Measurements from ENCODE around the gene EXOG. TPM values are rescaled to one million over a fixed set of nuclear protein-coding genes. Genes with fewer than 3 reads are reported as not detected.

EXOG gene
- total and polyA plus RNA-seq, 4 donors: 3.1 to 16.5 (median 11.1) TPM

DNA sequence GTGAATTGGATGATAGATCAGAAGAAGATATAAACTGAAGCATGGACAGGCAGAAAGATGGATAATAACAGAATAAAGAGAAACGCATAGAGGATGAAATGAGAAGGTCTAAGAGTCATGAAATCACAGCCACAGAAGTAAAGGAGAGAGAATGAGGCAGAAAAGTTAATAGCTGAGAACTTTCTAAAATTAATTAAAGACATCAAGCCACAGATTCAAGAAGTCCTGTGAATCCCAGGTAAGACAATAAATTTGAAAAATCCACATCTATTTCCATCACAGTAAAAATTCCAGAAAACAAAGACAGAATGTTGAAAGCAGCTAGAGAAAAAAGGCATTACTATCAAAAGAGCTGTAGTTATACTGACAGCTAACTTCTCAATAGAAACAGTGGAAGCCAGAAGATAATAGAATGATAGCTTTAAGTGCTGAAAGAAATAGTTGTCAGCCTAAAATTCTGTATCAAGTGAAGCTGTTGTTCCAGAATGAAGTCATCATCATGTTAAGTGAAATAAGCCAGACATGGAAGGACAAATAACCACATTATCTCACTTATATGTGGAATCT, 30.5 kb upstream of the EXOG start:
- 84 to 100% methylated on average over 1 of the region's 1 CpG for WGBS, 2 donors
- H3K9ac ChIP-seq (ENCODE audit: insufficient read depth in 1 of 2, low read length in 2 of 2): no peak overlapping the region
- H3K27ac ChIP-seq (ENCODE audit: low read depth in 1 of 2, low read length in 1 of 2): no peak overlapping the region
- peaks cover 0 to 11% (median 8%) of the 10 kb centered on the region in 5 donors for H3K4me1 ChIP-seq (ENCODE audit: control insufficient read depth in 5 of 5, insufficient read depth in 5 of 5, low read length in 5 of 5)
- DNase-seq (no peak), ATAC-seq (ENCODE audit: insufficient read depth, low FRiP score) (no peak)
- H3K36me3 ChIP-seq (ENCODE audit: control insufficient read depth in 4 of 4, insufficient read depth in 4 of 4, low read length in 4 of 4): peaks cover 0 to 3% (median 0%) of the 10 kb centered on the region in 4 donors
- TF ChIP-seq, protein P1, sequence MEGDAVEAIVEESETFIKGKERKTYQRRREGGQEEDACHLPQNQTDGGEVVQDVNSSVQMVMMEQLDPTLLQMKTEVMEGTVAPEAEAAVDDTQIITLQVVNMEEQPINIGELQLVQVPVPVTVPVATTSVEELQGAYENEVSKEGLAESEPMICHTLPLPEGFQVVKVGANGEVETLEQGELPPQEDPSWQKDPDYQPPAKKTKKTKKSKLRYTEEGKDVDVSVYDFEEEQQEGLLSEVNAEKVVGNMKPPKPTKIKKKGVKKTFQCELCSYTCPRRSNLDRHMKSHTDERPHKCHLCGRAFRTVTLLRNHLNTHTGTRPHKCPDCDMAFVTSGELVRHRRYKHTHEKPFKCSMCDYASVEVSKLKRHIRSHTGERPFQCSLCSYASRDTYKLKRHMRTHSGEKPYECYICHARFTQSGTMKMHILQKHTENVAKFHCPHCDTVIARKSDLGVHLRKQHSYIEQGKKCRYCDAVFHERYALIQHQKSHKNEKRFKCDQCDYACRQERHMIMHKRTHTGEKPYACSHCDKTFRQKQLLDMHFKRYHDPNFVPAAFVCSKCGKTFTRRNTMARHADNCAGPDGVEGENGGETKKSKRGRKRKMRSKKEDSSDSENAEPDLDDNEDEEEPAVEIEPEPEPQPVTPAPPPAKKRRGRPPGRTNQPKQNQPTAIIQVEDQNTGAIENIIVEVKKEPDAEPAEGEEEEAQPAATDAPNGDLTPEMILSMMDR (IDR thresholded peaks at IDR 0.05; ENCODE audit: control extremely low read depth, extremely low read depth): no peak
- peaks cover 0 to 3% (median 2%) of the 10 kb centered on the region in 4 donors for H3K9me3 ChIP-seq (ENCODE audit: control insufficient read depth in 4 of 4, insufficient read depth in 3 of 4, low read length in 3 of 4)
- no peak overlapping the region for H3K4me3 ChIP-seq
- H3K27me3 ChIP-seq (ENCODE audit: control insufficient read depth in 3 of 3, insufficient read depth in 3 of 3, low read length in 2 of 3): no peaks in the 10 kb centered on the region

DNA sequence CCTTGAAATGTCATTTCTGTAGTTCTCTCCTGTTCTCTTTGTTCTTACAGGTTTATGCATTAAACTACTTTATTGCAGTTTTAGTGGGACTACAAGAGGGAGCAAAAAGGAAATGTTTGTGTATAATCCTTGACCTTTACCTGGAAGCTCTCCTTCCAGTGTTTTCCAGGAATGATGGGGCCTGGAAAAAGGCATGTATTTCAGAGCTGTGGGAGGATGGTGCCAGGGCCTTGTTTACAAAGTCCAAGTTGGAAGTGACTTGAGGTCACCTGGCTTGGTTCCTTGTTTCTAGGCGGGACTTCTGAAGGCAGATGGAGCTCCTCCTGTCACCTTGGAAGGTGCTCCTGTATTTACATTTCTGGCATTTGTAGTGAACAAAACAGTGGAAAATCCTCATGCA, 27.4 kb upstream of the EXOG start:
- no peaks in the 10 kb centered on the region for H3K27me3 ChIP-seq (ENCODE audit: control insufficient read depth in 3 of 3, insufficient read depth in 3 of 3, low read length in 2 of 3)
- peaks cover 0 to 12% (median 6%) of the 10 kb centered on the region in 5 donors for H3K4me1 ChIP-seq (ENCODE audit: control insufficient read depth in 5 of 5, insufficient read depth in 5 of 5, low read length in 5 of 5)
- ATAC-seq (ENCODE audit: insufficient read depth, low FRiP score): no peak
- no peak overlapping the region for H3K4me3 ChIP-seq
- 70 to 81% methylated on average over 1 of the region's 1 CpG for WGBS, 2 donors
- peaks cover 0 to 3% (median 2%) of the 10 kb centered on the region in 4 donors for H3K9me3 ChIP-seq (ENCODE audit: control insufficient read depth in 4 of 4, insufficient read depth in 3 of 4, low read length in 3 of 4)
- DNase-seq: no peak
- TF ChIP-seq, protein P1 (IDR thresholded peaks at IDR 0.05; ENCODE audit: control extremely low read depth, extremely low read depth): no peak
- H3K27ac ChIP-seq (ENCODE audit: low read depth in 1 of 2, low read length in 1 of 2): no peak overlapping the region
- H3K36me3 ChIP-seq (ENCODE audit: control insufficient read depth in 4 of 4, insufficient read depth in 4 of 4, low read length in 4 of 4): peaks cover 0 to 3% (median 0%) of the 10 kb centered on the region in 4 donors
- no peak overlapping the region for H3K9ac ChIP-seq (ENCODE audit: insufficient read depth in 1 of 2, low read length in 2 of 2)

DNA sequence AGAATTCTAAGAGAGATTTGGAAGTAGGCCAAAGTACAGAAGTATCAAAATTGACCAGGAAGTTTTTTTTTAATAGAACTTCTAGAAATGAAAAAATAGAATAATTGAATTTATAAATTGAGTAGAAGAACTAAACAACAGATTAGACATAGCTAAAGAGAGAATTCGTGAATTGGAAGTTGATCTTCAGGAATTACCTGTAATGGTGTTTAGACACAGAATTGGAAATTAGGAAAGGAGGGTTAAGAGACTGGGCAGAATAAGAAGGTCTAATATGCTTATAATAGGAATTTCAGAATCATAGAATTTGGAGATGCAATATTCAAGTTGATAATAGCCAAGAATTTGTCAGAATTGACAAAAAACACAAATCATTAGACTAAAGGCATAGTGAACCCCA, 26.3 kb upstream of the EXOG start:
- Histone ChIP-seq H3K36me3 (ENCODE audit: control insufficient read depth in 4 of 4, insufficient read depth in 4 of 4, low read length in 4 of 4) (peaks cover 0 to 3% (median 0%) of the 10 kb centered on the region in 4 donors), H3K9me3 (ENCODE audit: control insufficient read depth in 4 of 4, insufficient read depth in 3 of 4, low read length in 3 of 4) (peaks cover 0 to 3% (median 2%) of the 10 kb centered on the region in 4 donors), H3K4me3 (no peak overlapping the region), H3K27me3 (ENCODE audit: control insufficient read depth in 3 of 3, insufficient read depth in 3 of 3, low read length in 2 of 3) (no peaks in the 10 kb centered on the region), H3K27ac (ENCODE audit: low read depth in 1 of 2, low read length in 1 of 2) (no peak overlapping the region), H3K4me1 (ENCODE audit: control insufficient read depth in 5 of 5, insufficient read depth in 5 of 5, low read length in 5 of 5) (peaks cover 0 to 12% (median 6%) of the 10 kb centered on the region in 5 donors), H3K9ac (ENCODE audit: insufficient read depth in 1 of 2, low read length in 2 of 2) (no peak overlapping the region)
- no peak for DNase-seq
- WGBS, 2 donors: 96 to 100% methylated on average over 1 of the region's 1 CpG
- no peak for ATAC-seq (ENCODE audit: insufficient read depth, low FRiP score)
- TF ChIP-seq, protein P1 (IDR thresholded peaks at IDR 0.05; ENCODE audit: control extremely low read depth, extremely low read depth): no peak

Data from lung (tissue), 12 donors.